Gastroesophageal sphincter (tissue), 4 donors: ENCODE results near the gene CFAP100. TPM values are rescaled to one million over a fixed set of nuclear protein-coding genes. Genes with fewer than 3 reads are reported as not detected.
A peak's percentile ranks its signal among the peaks of the same experiment; 100 is the strongest.

ENCODE experiments used
- ATAC-seq: fragments of 150-250 bp; one replicate; pipeline ENCODE4 v1.9.1; 2016; ENCODE audit warnings: mild to moderate bottlenecking, moderate library complexity
- H3K27ac ChIP-seq, 4 donors: fragments of 200-600 bp; sonication (generic) in 3 of 4; 1 replicate in 3 of 4; 2 replicates in 1 of 4; pipeline ENCODE4 v1.5.1; 2016 to 2019
- H3K27me3 ChIP-seq: fragments of 200-600 bp; sonication (generic); one replicate; pipeline ENCODE4 v1.5.1; 2019
- H3K36me3 ChIP-seq, 2 donors: fragments of 200-600 bp; sonication (generic); one replicate each; pipeline ENCODE4 v1.5.1; 2019; ENCODE audit warnings: control low read depth in 1 of 2
- H3K4me1 ChIP-seq, 3 donors: fragments of 200-600 bp; sonication (generic); 1 replicate in 2 of 3; 2 replicates in 1 of 3; pipeline ENCODE4 v1.5.1; 2016 to 2019; ENCODE audit warnings: control low read depth in 2 of 3
- H3K4me3 ChIP-seq, 2 donors: fragments of 200-600 bp; sonication (generic); one replicate each; pipeline ENCODE4 v1.5.1; 2019; ENCODE audit warnings: mild to moderate bottlenecking in 1 of 2, moderate library complexity in 1 of 2
- H3K9me3 ChIP-seq, 3 donors: fragments of 200-600 bp; sonication (generic); one replicate each; pipeline ENCODE4 v1.5.1; 2017 to 2019; ENCODE audit warnings: control low read depth in 2 of 3
- CTCF ChIP-seq, 4 experiments: fragments of 200-600 bp in 2 of 4; fragments of 450-650 bp in 2 of 4; sonication (generic) in 1 of 4; IDR thresholded peaks; one replicate each; pipeline ENCODE4 v1.5.1; 2017 to 2019; ENCODE audit warnings: antibody characterized with exemption in 4 of 4, mild to moderate bottlenecking in 2 of 4, moderate library complexity in 2 of 4
- EP300 ChIP-seq: sonication (generic); formaldehyde crosslinking; IDR thresholded peaks from one replicate; pipeline ENCODE4 v1.6.1; 2017; ENCODE audit warnings: antibody characterized with exemption, mild to moderate bottlenecking
- POLR2A ChIP-seq, 2 donors: fragments of 450-650 bp; IDR thresholded peaks; one replicate each; pipeline ENCODE4 v1.6.1; 2017; ENCODE audit warnings: antibody characterized with exemption in 2 of 2, mild to moderate bottlenecking in 2 of 2, moderate library complexity in 1 of 2
- POLR2AphosphoS5 ChIP-seq: sonication (generic); formaldehyde crosslinking; IDR thresholded peaks from one replicate; pipeline ENCODE4 v1.6.1; 2017; ENCODE audit warnings: antibody characterized with exemption
- WGBS, 2 donors: methylation state at CpG; one replicate each; pipeline ENCODE4 v1.1.5; 2018; ENCODE audit warnings: low coverage in 1 of 2; 5-methylcytosine and 5-hydroxymethylcytosine counted together
- total RNA-seq, 4 donors: library from RNA; depleted of rRNA; stranded (reverse); fragments of >200 nt; gene quantifications; one replicate each; pipeline ENCODE4 v1.1.0, GENCODE V29; 2016

Gene CFAP100
- total RNA-seq, 4 donors from 2014 or later, result not detected

GRCh38 chr3:126372413-126373145 is 22.1 kb upstream of the CFAP100 start:
- H3K27me3 ChIP-seq, result no peaks in the 10 kb centered on the region
- 83% methylated on average over 8 of the region's 12 CpGs; no CpG with 5 or more reads in 1 of the 2 donors for WGBS, 2 donors
- no peaks in the 10 kb centered on the region for H3K36me3 ChIP-seq
- TF ChIP-seq EP300 (no peak), POLR2AphosphoS5 (no peak), POLR2A (IDR thresholded peaks at IDR 0.05) (no peak), CTCF (IDR thresholded peaks at IDR 0.05) (no peak)
- ATAC-seq, result no peak
- H3K4me1 ChIP-seq, result peaks cover 0 to 19% (median 3%) of the 10 kb centered on the region in 3 donors
- H3K27ac ChIP-seq, result no peak overlapping the region
- no peak overlapping the region for H3K4me3 ChIP-seq
- no peaks in the 10 kb centered on the region for H3K9me3 ChIP-seq

GRCh38 chr3:126373146-126373613 is 21.5 kb upstream of the CFAP100 start:
- TF ChIP-seq POLR2A (IDR thresholded peaks at IDR 0.05) (no peak), EP300 (no peak), POLR2AphosphoS5 (no peak), CTCF (IDR thresholded peaks at IDR 0.05) (no peak)
- H3K4me3 ChIP-seq, result no peak overlapping the region
- no peaks in the 10 kb centered on the region for H3K9me3 ChIP-seq
- peaks cover 0 to 19% (median 3%) of the 10 kb centered on the region in 3 donors for H3K4me1 ChIP-seq
- no peak overlapping the region for H3K27ac ChIP-seq
- no peaks in the 10 kb centered on the region for H3K36me3 ChIP-seq
- ATAC-seq, result no peak
- 100% methylated on average over 1 of the region's 4 CpGs; no CpG with 5 or more reads in 1 of the 2 donors for whole genome bisulfite sequencing, 2 donors
- no peaks in the 10 kb centered on the region for H3K27me3 ChIP-seq

GRCh38 chr3:126373682-126374601 is 20.8 kb upstream of the CFAP100 start:
- 52 to 80% methylated on average over 5 of the region's 21 CpGs for WGBS, 2 donors
- no peaks in the 10 kb centered on the region for H3K9me3 ChIP-seq
- no peaks in the 10 kb centered on the region for H3K36me3 ChIP-seq
- H3K27ac ChIP-seq, result peak overlapping the region in 2 of 4 donors; percentile 8 to 52
- H3K27me3 ChIP-seq, result no peaks in the 10 kb centered on the region
- H3K4me1 ChIP-seq, result peaks cover 0 to 19% (median 3%) of the 10 kb centered on the region in 3 donors
- TF ChIP-seq POLR2AphosphoS5 (no peak), CTCF (IDR thresholded peaks at IDR 0.05) (no peak), POLR2A (IDR thresholded peaks at IDR 0.05) (no peak), EP300 (no peak)
- no peak overlapping the region for H3K4me3 ChIP-seq
- ATAC-seq, result no peak

- WGBS, 2 donors, result 60% methylated on average over 2 of the region's 13 CpGs; no CpG with 5 or more reads in 1 of the 2 donors
- ATAC-seq, result no peak
Observed at GRCh38 chr3:126375835-126376331, 18.8 kb upstream of the CFAP100 start.

More at GRCh38 chr3:126375835-126376331, 18.8 kb upstream of the CFAP100 start:
- H3K27ac ChIP-seq, result peak overlapping the region in 3 of 4 donors; percentile 5 to 52 (median 33)
- H3K36me3 ChIP-seq, result no peaks in the 10 kb centered on the region
- H3K4me1 ChIP-seq, result peaks cover 0 to 19% (median 3%) of the 10 kb centered on the region in 3 donors
- no peaks in the 10 kb centered on the region for H3K9me3 ChIP-seq
- H3K27me3 ChIP-seq, result peaks cover 13% of the 10 kb centered on the region
- TF ChIP-seq POLR2A (IDR thresholded peaks at IDR 0.05) (no peak), EP300 (no peak), POLR2AphosphoS5 (no peak), CTCF (IDR thresholded peaks at IDR 0.05) (no peak)
- H3K4me3 ChIP-seq, result no peak overlapping the region
